ENCODE measurements around the gene WASHC3. TPM values are rescaled to one million over a fixed set of nuclear protein-coding genes. Genes with fewer than 3 reads are reported as not detected.
A peak's percentile ranks its signal among the peaks of the same experiment; 100 is the strongest.
"Not testable (repeated sequence)": the region's sequence is repeated elsewhere in the genome, so short reads cannot be mapped to it uniquely, and the experiment has no call there.

Gene WASHC3
- total RNA-seq, 2 donors from 2014 or later, result 18.5 to 32.7 TPM

GRCh38 chr12:102096855-102097254, 35.1 kb upstream of the WASHC3 start:
- 83% methylated on average over 3 of the region's 3 CpGs for WGBS, 2 donors
- no peak for DNase-seq
- TF ChIP-seq POLR2A (IDR thresholded peaks at IDR 0.05) (no peak), CTCF (IDR thresholded peaks at IDR 0.05) (no peak)
- H3K9me3 ChIP-seq, result no peaks in the 10 kb centered on the region
- no peak overlapping the region for H3K27ac ChIP-seq
- no peaks in the 10 kb centered on the region for H3K27me3 ChIP-seq
- peaks cover 0 to 4% of the 10 kb centered on the region in 2 donors for H3K36me3 ChIP-seq (replicated peaks in 1 of 2; ENCODE audit: insufficient read depth in 1 of 2, low read depth in 2 of 2)
- no peak overlapping the region for H3K4me3 ChIP-seq
- no peaks in the 10 kb centered on the region for H3K4me1 ChIP-seq
- intact Hi-C loops (cut with DNase I), result no loop called here
- no peak for ATAC-seq

GRCh38 chr12:102095677-102096263, 34.0 kb upstream of the WASHC3 start:
- Histone ChIP-seq H3K27ac (no peak overlapping the region), H3K36me3 (replicated peaks in 1 of 2; ENCODE audit: insufficient read depth in 1 of 2, low read depth in 2 of 2) (peaks cover 0 to 4% of the 10 kb centered on the region in 2 donors), H3K4me3 (no peak overlapping the region), H3K27me3 (no peaks in the 10 kb centered on the region), H3K9me3 (no peaks in the 10 kb centered on the region), H3K4me1 (no peaks in the 10 kb centered on the region)
- DNase-seq (no peak), ATAC-seq (no peak)
- WGBS, 2 donors, result 88 to 90% methylated on average over 2 of the region's 2 CpGs
- peak in 5 of 7 experiments; percentile 9 to 27 (median 17) for TF ChIP-seq CTCF (IDR thresholded peaks at IDR 0.05)
- TF ChIP-seq POLR2A (IDR thresholded peaks at IDR 0.05), result no peak
- intact Hi-C loops (cut with DNase I), result no loop called here

- Histone ChIP-seq H3K4me3 (no peak overlapping the region), H3K27ac (no peak overlapping the region), H3K36me3 (replicated peaks in 1 of 2; ENCODE audit: insufficient read depth in 1 of 2, low read depth in 2 of 2) (no peaks in the 10 kb centered on the region), H3K4me1 (no peaks in the 10 kb centered on the region), H3K9me3 (no peaks in the 10 kb centered on the region), H3K27me3 (no peaks in the 10 kb centered on the region)
- ATAC-seq (no peak), DNase-seq (no peak)
- TF ChIP-seq POLR2A (IDR thresholded peaks at IDR 0.05) (no peak), CTCF (IDR thresholded peaks at IDR 0.05) (no peak)
- intact Hi-C loops (cut with DNase I), result no loop called here
These were observed 31.5 kb upstream of the WASHC3 start for GRCh38 chr12:102093319-102093718.

- H3K4me3 ChIP-seq; intact Hi-C loops (cut with DNase I); ATAC-seq; H3K9me3 ChIP-seq; H3K4me1 ChIP-seq; H3K27me3 ChIP-seq; H3K36me3 ChIP-seq (replicated peaks in 1 of 2; ENCODE audit: insufficient read depth in 1 of 2, low read depth in 2 of 2); H3K27ac ChIP-seq; DNase-seq: not testable (repeated sequence)
- WGBS, 2 donors, result 97% methylated on average over 11 to 34 of the region's 38 CpGs
These were observed 27.5 kb upstream of the WASHC3 start for GRCh38 chr12:102089228-102089835.

GRCh38 chr12:102080842-102081241, 19.1 kb upstream of the WASHC3 start:
- TF ChIP-seq POLR2A (IDR thresholded peaks at IDR 0.05), result no peak
- TF ChIP-seq CTCF (IDR thresholded peaks at IDR 0.05), result no peak
- Histone ChIP-seq H3K4me3 (no peak overlapping the region), H3K36me3 (replicated peaks in 1 of 2; ENCODE audit: insufficient read depth in 1 of 2, low read depth in 2 of 2) (peaks cover 6 to 16% of the 10 kb centered on the region in 2 donors), H3K27ac (no peak overlapping the region), H3K9me3 (no peaks in the 10 kb centered on the region), H3K4me1 (no peaks in the 10 kb centered on the region), H3K27me3 (no peaks in the 10 kb centered on the region)
- 81 to 86% methylated on average over 4 of the region's 4 CpGs for WGBS, 2 donors
- intact Hi-C loops (cut with DNase I), result no loop called here
- no peak for ATAC-seq
- DNase-seq, result no peak

- 90 to 91% methylated on average over 7 of the region's 7 CpGs for WGBS, 2 donors
- H3K27ac ChIP-seq; H3K4me1 ChIP-seq; ATAC-seq; H3K9me3 ChIP-seq; H3K4me3 ChIP-seq; H3K27me3 ChIP-seq; DNase-seq; H3K36me3 ChIP-seq (replicated peaks in 1 of 2; ENCODE audit: insufficient read depth in 1 of 2, low read depth in 2 of 2); intact Hi-C loops (cut with DNase I): not testable (repeated sequence)
These were observed 10.3 kb upstream of the WASHC3 start for GRCh38 chr12:102072092-102072491.
